ENCODE measurements around the gene SLC6A16.

The SLC6A16 gene

GRCh38 chr19:49243129-49243528, 81.9 kb downstream of the SLC6A16 start:
- no peak for DNase-seq
- H3K4me3 ChIP-seq (ENCODE audit: low read depth, low read length): no peak overlapping the region
- no peaks in the 10 kb centered on the region for H3K36me3 ChIP-seq
- peaks cover under 1% of the 10 kb centered on the region; the same call in 1 of the 2 replicates for H3K27me3 ChIP-seq
- no peaks in the 10 kb centered on the region for H3K9me3 ChIP-seq
- no peaks in the 10 kb centered on the region for H3K4me1 ChIP-seq
- TF ChIP-seq CTCF (IDR thresholded peaks at IDR 0.05; ENCODE audit: low read depth, low read length): no peak

GRCh38 chr19:49241769-49242168, 83.2 kb downstream of the SLC6A16 start:
- H3K36me3 ChIP-seq: no peaks in the 10 kb centered on the region
- no peaks in the 10 kb centered on the region for H3K27me3 ChIP-seq
- H3K4me3 ChIP-seq (ENCODE audit: low read depth, low read length): no peak overlapping the region
- H3K9me3 ChIP-seq: no peaks in the 10 kb centered on the region
- no peak for DNase-seq
- TF ChIP-seq CTCF (IDR thresholded peaks at IDR 0.05; ENCODE audit: low read depth, low read length): no peak
- H3K4me1 ChIP-seq: no peaks in the 10 kb centered on the region

Data from BE2C (cell line).